Spleen (tissue), 11 donors: ENCODE results near the gene TTC22. TPM values are rescaled to one million over a fixed set of nuclear protein-coding genes. Genes with fewer than 3 reads are reported as not detected.

Experiments used
- DNase-seq: peaks from one replicate; pipeline ENCODE4 v3.0.0-alpha.2; 2020
- H3K27ac ChIP-seq, 8 donors: fragments of 200-600 bp; sonication (generic) in 7 of 8; 1 replicate in 4 of 8; 2 replicates in 4 of 8; pipeline versions ENCODE4 v1.5.0 to v1.8.0; 2016 to 2021; ENCODE audit warnings: inconsistent platforms in 4 of 8, mild to moderate bottlenecking in 4 of 8, moderate library complexity in 1 of 8
- H3K27me3 ChIP-seq, 7 donors: fragments of 200-600 bp; sonication (generic) in 6 of 7; replicated peaks in 1 of 7; 1 replicate in 4 of 7; 2 replicates in 3 of 7; pipeline versions ENCODE4 v1.5.0 to v1.8.0; 2016 to 2021; ENCODE audit warnings: inconsistent platforms in 3 of 7, mild to moderate bottlenecking in 1 of 7
- H3K36me3 ChIP-seq, 6 donors: fragments of 200-600 bp; sonication (generic) in 5 of 6; 1 replicate in 4 of 6; 2 replicates in 2 of 6; pipeline versions ENCODE4 v1.5.0 to v1.8.0; 2016 to 2021; ENCODE audit warnings: inconsistent platforms in 2 of 6
- H3K4me1 ChIP-seq, 6 donors: fragments of 200-600 bp; sonication (generic) in 5 of 6; 1 replicate in 3 of 6; 2 replicates in 3 of 6; pipeline versions ENCODE4 v1.5.0 to v1.8.0; 2016 to 2021; ENCODE audit warnings: inconsistent platforms in 3 of 6
- H3K4me3 ChIP-seq, 8 donors: fragments of 200-600 bp; sonication (generic) in 7 of 8; 1 replicate in 4 of 8; 2 replicates in 4 of 8; pipeline versions ENCODE4 v1.5.0 to v1.8.0; 2016 to 2021; ENCODE audit warnings: inconsistent platforms in 4 of 8, mild to moderate bottlenecking in 4 of 8, moderate library complexity in 2 of 8
- H3K9me3 ChIP-seq, 8 donors: fragments of 200-600 bp; sonication (generic) in 7 of 8; 1 replicate in 4 of 8; 2 replicates in 4 of 8; pipeline versions ENCODE4 v1.5.0 to v1.8.0; 2016 to 2021; ENCODE audit warnings: inconsistent platforms in 4 of 8
- CTCF ChIP-seq, 11 experiments: fragments of 200-600 bp in 7 of 11; fragments of 450-650 bp in 4 of 11; sonication (generic) in 4 of 11; IDR thresholded peaks in 8 of 11; conservative IDR thresholded peaks in 3 of 11; 1 replicate in 7 of 11; 2 replicates in 4 of 11; pipeline versions ENCODE4 v1.4.0 to v1.8.0; 2016 to 2021; ENCODE audit warnings: antibody characterized with exemption in 11 of 11, inconsistent platforms in 4 of 11, mild to moderate bottlenecking in 1 of 11
- POLR2A ChIP-seq, 3 donors: fragments of 450-650 bp; IDR thresholded peaks; one replicate each; pipeline ENCODE4 v1.5.1; 2017; ENCODE audit warnings: antibody characterized with exemption in 3 of 3, mild to moderate bottlenecking in 1 of 3
- POLR2AphosphoS5 ChIP-seq, 3 donors: sonication (generic); formaldehyde crosslinking; IDR thresholded peaks; one replicate each; pipeline ENCODE4 v1.5.1; 2017; ENCODE audit warnings: antibody characterized with exemption in 3 of 3
- WGBS, 5 donors: extraction: QIAGEN DNeasy Blood & Tissue Kit in 3 of 5; methylation state at CpG; one replicate each; pipeline versions ENCODE4 v1.1.5 to v1.1.7; 2013 to 2018; 5-methylcytosine and 5-hydroxymethylcytosine counted together
- intact Hi-C: fragments of 100-400 bp; cut with DNase I; formaldehyde crosslinking; loops from one replicate; pipeline ENCODE4 v1.15.0; 2023; ENCODE audit warnings: low total_unique reads
- polyA plus RNA-seq, 3 donors: library from polyadenylated mRNA; stranded (reverse); fragments of 200-250 nt; gene quantifications; one replicate each; pipeline ENCODE4 v1.2.1, GENCODE V29; 2013
- total RNA-seq, 7 donors: library from RNA; depleted of rRNA in 3 of 7; stranded (reverse); fragments of >200 nt in 3 of 7; fragmentation: NEBNext Ultra II Directional in 4 of 7; extraction: Animal tissue kit (Norgen Biotek cat#: 25700) in 4 of 7; gene quantifications; one replicate each; pipeline versions ENCODE4 v1.1.0 to v1.2.1, GENCODE V29; 2016 to 2021
- donor health status: healthy with polysubstance abuse.
- donor health status: DM: no; HTN: no; CAD: no; lungs with moderate emphysema.
- donor health status: DM: no; HTN: no; CAD: no.
- donor health status: Bipolar disorder and iron deficiency.
- donor health status: healthy.
- donor health status: DM: no; HTN: no; CAD: no.
- donor health status: DM: yes; HTN: yes; CAD: no.

TTC22 gene
- total and polyA plus RNA-seq, 10 donors: 0.73 to 6.4 (median 3.5) TPM

GRCh38 chr1:54823670-54824069, 22.5 kb upstream of the TTC22 start:
- 85 to 96% (median 94%) methylated on average over 3 of the region's 3 CpGs for WGBS, 5 donors
- Histone ChIP-seq H3K4me3 (no peak overlapping the region), H3K27me3 (no peaks in the 10 kb centered on the region), H3K4me1 (no peaks in the 10 kb centered on the region), H3K36me3 (no peaks in the 10 kb centered on the region), H3K27ac (no peak overlapping the region), H3K9me3 (peaks cover 0 to 53% (median 43%) of the 10 kb centered on the region in 8 donors)
- no peak for DNase-seq
- intact Hi-C loops: no loop called here
- TF ChIP-seq CTCF (IDR thresholded peaks at IDR 0.05 in 8 of 11, conservative IDR thresholded peaks at IDR 0.05 in 3 of 11) (no peak), POLR2A (IDR thresholded peaks at IDR 0.05) (no peak), POLR2AphosphoS5 (IDR thresholded peaks at IDR 0.05) (no peak)

GRCh38 chr1:54819733-54820132, 18.6 kb upstream of the TTC22 start:
- no peaks in the 10 kb centered on the region for H3K27me3 ChIP-seq
- H3K9me3 ChIP-seq: peaks cover 0 to 25% (median 20%) of the 10 kb centered on the region in 8 donors
- no peak for TF ChIP-seq POLR2A (IDR thresholded peaks at IDR 0.05)
- no peak for TF ChIP-seq CTCF (IDR thresholded peaks at IDR 0.05 in 8 of 11, conservative IDR thresholded peaks at IDR 0.05 in 3 of 11)
- no peak for TF ChIP-seq POLR2AphosphoS5 (IDR thresholded peaks at IDR 0.05)
- intact Hi-C loops: no loop called here
- no peak overlapping the region for H3K27ac ChIP-seq
- no peak overlapping the region for H3K4me3 ChIP-seq
- no peak for DNase-seq
- no peaks in the 10 kb centered on the region for H3K4me1 ChIP-seq
- H3K36me3 ChIP-seq: no peaks in the 10 kb centered on the region

- intact Hi-C loops: no loop called here
- H3K27me3 ChIP-seq: peaks cover 0 to 5% (median 0%) of the 10 kb centered on the region in 7 donors
- no peak overlapping the region for H3K4me3 ChIP-seq
- WGBS, 5 donors: 90 to 92% (median 91%) methylated on average over 4 of the region's 4 CpGs
- no peaks in the 10 kb centered on the region for H3K4me1 ChIP-seq
- no peak overlapping the region for H3K27ac ChIP-seq
- peaks cover 0 to 19% (median 15%) of the 10 kb centered on the region in 8 donors for H3K9me3 ChIP-seq
- TF ChIP-seq POLR2AphosphoS5 (IDR thresholded peaks at IDR 0.05) (no peak), CTCF (IDR thresholded peaks at IDR 0.05 in 8 of 11, conservative IDR thresholded peaks at IDR 0.05 in 3 of 11) (no peak), POLR2A (IDR thresholded peaks at IDR 0.05) (no peak)
- H3K36me3 ChIP-seq: no peaks in the 10 kb centered on the region
- DNase-seq: no peak
Measured at GRCh38 chr1:54819195-54819536, 18.0 kb upstream of the TTC22 start.

- TF ChIP-seq POLR2AphosphoS5 (IDR thresholded peaks at IDR 0.05): no peak
- no peak for TF ChIP-seq POLR2A (IDR thresholded peaks at IDR 0.05)
- TF ChIP-seq CTCF (IDR thresholded peaks at IDR 0.05 in 8 of 11, conservative IDR thresholded peaks at IDR 0.05 in 3 of 11): no peak
- 72 to 84% (median 76%) methylated on average over 5 of the region's 5 CpGs for WGBS, 5 donors
- H3K4me1 ChIP-seq: no peaks in the 10 kb centered on the region
- H3K27me3 ChIP-seq: peaks cover 0 to 5% (median 0%) of the 10 kb centered on the region in 7 donors
- intact Hi-C loops: no loop called here
- H3K27ac ChIP-seq: no peak overlapping the region
- no peaks in the 10 kb centered on the region for H3K36me3 ChIP-seq
- H3K9me3 ChIP-seq: peaks cover 0 to 14% (median 9%) of the 10 kb centered on the region in 8 donors
- no peak for DNase-seq
- no peak overlapping the region for H3K4me3 ChIP-seq
Measured at GRCh38 chr1:54818461-54819194, 17.5 kb upstream of the TTC22 start.
